ENCODE results near the gene CASP6.

CASP6 gene

GRCh38 chr4:109702950-109703663 is at the start of gene CASP6:
CASP6 (minus strand) TSS chr4:109703445; CDS start chr4:109703395, 50 bp downstream.
- peak; percentile 78 for DNase-seq

- no peak for DNase-seq
These were observed 49.3 kb upstream of the CASP6 start for GRCh38 chr4:109752525-109752924.

GRCh38 chr4:109751852-109752251 is 48.6 kb upstream of the CASP6 start:
- DNase-seq = no peak

- DNase-seq = no peak
These were observed 47.5 kb upstream of the CASP6 start for GRCh38 chr4:109750652-109751244.

- DNase-seq = no peak
These were observed 46.3 kb upstream of the CASP6 start for GRCh38 chr4:109749388-109750082.

- DNase-seq = no peak
These were observed 44.9 kb upstream of the CASP6 start for GRCh38 chr4:109748114-109748513.

GRCh38 chr4:109746728-109747127 is 43.5 kb upstream of the CASP6 start:
- no peak for DNase-seq

GRCh38 chr4:109745830-109746229 is 42.6 kb upstream of the CASP6 start:
- no peak for DNase-seq

- no peak for DNase-seq
These were observed 36.3 kb upstream of the CASP6 start for GRCh38 chr4:109739547-109739946.

GRCh38 chr4:109738104-109738872 is 35.0 kb upstream of the CASP6 start:
- DNase-seq = no peak

- DNase-seq = no peak
These were observed 32.5 kb upstream of the CASP6 start for GRCh38 chr4:109735566-109736365.

- DNase-seq = no peak
These were observed 30.5 kb upstream of the CASP6 start for GRCh38 chr4:109733728-109734127.

- DNase-seq = no peak
These were observed 27.6 kb upstream of the CASP6 start for GRCh38 chr4:109730619-109731545.

- peak; percentile 77 for DNase-seq
These were observed 26.7 kb upstream of the CASP6 start, which contains the start of gene PLA2G12A for GRCh38 chr4:109729718-109730618. PLA2G12A (minus strand) TSS chr4:109730070; CDS start chr4:109729809, 261 bp downstream.

GRCh38 chr4:109729117-109729717 is 26.0 kb upstream of the CASP6 start:
- peak; percentile 45 for DNase-seq

- no peak for DNase-seq
These were observed 25.1 kb upstream of the CASP6 start for GRCh38 chr4:109728385-109728784.

- DNase-seq = no peak
These were observed 19.9 kb upstream of the CASP6 start for GRCh38 chr4:109723110-109723509.

GRCh38 chr4:109722357-109722756 is 19.1 kb upstream of the CASP6 start:
- DNase-seq = no peak

- DNase-seq = no peak
These were observed 17.8 kb upstream of the CASP6 start for GRCh38 chr4:109721033-109721432.

GRCh38 chr4:109719604-109720003 is 16.4 kb upstream of the CASP6 start:
- no peak for DNase-seq
